GM23338 (cell line): ENCODE results near the gene ITIH5. TPM values are rescaled to one million over a fixed set of nuclear protein-coding genes. Genes with fewer than 3 reads are reported as not detected.

Experiments
- ATAC-seq: fragments of 200-7000 bp; cut with Tn5 transposase; 3 replicates; pipeline ENCODE4 v1.9.1; 2020
- DNase-seq: peaks from one replicate; pipeline ENCODE4 v3.0.0-alpha.2; 2015; ENCODE audit warnings: low spot score
- H2AFZ ChIP-seq: fragments of 200-600 bp; sonication (generic); 2 replicates; pipeline ENCODE4 v1.8.0; 2016; ENCODE audit warnings: antibody characterized with exemption, mild to moderate bottlenecking, moderate library complexity
- H3F3A ChIP-seq: fragments of 200-600 bp; sonication (generic); replicated peaks from 2 replicates; pipeline ENCODE4 v1.8.0; 2017; ENCODE audit warnings: antibody characterized with exemption, mixed run types, low read depth
- H3K27ac ChIP-seq: fragments of 200-600 bp; sonication (generic); 2 replicates; pipeline ENCODE4 v1.6.1; 2016; ENCODE audit warnings: low read depth
- H3K27me3 ChIP-seq: fragments of 200-600 bp; sonication (generic); 2 replicates; pipeline ENCODE4 v1.8.0; 2016; ENCODE audit warnings: mild to moderate bottlenecking, mixed run types, moderate library complexity; ENCODE audit not compliant: insufficient read depth
- H3K36me3 ChIP-seq: fragments of 200-600 bp; sonication (generic); 2 replicates; pipeline ENCODE4 v1.8.0; 2016; ENCODE audit warnings: mild to moderate bottlenecking; ENCODE audit not compliant: insufficient read depth
- H3K4me1 ChIP-seq: fragments of 200-600 bp; sonication (generic); 2 replicates; pipeline ENCODE4 v1.8.0; 2016; ENCODE audit warnings: mild to moderate bottlenecking, moderate library complexity; ENCODE audit not compliant: insufficient read depth
- H3K4me2 ChIP-seq: fragments of 200-600 bp; sonication (generic); 2 replicates; pipeline ENCODE4 v1.7.1; 2017; ENCODE audit warnings: mixed run types
- H3K4me3 ChIP-seq: fragments of 200-600 bp; sonication (generic); 2 replicates; pipeline ENCODE4 v1.6.1; 2016; ENCODE audit warnings: mixed run types
- H3K79me2 ChIP-seq: fragments of 200-600 bp; sonication (generic); replicated peaks from 2 replicates; pipeline ENCODE4 v1.8.0; 2017; ENCODE audit warnings: mild to moderate bottlenecking; ENCODE audit not compliant: insufficient read depth
- H3K9me2 ChIP-seq: fragments of 200-600 bp; sonication (generic); 2 replicates; pipeline ENCODE4 v1.8.0; 2017; ENCODE audit not compliant: insufficient read depth
- H4K20me1 ChIP-seq: fragments of 200-600 bp; sonication (generic); replicated peaks from 2 replicates; pipeline ENCODE4 v1.8.0; 2017; ENCODE audit warnings: mild to moderate bottlenecking; ENCODE audit not compliant: insufficient read depth
- H3K27ac Mint-ChIP-seq: 2 replicates; pipeline ENCODE4 v1.8.0; 2020; ENCODE audit warnings: inconsistent platforms, mild to moderate bottlenecking, moderate library complexity, mixed read lengths
- H3K27me3 Mint-ChIP-seq: 3 replicates; pipeline ENCODE4 v1.8.0; 2022; ENCODE audit warnings: low read depth, mild to moderate bottlenecking, moderate library complexity, mixed read lengths, inconsistent platforms; ENCODE audit not compliant: insufficient read depth, poor library complexity
- H3K36me3 Mint-ChIP-seq: 3 replicates; pipeline ENCODE4 v1.8.0; 2021; ENCODE audit warnings: low read depth, mild to moderate bottlenecking, inconsistent platforms, moderate library complexity, mixed read lengths
- H3K4me1 Mint-ChIP-seq: 3 replicates; pipeline ENCODE4 v1.8.0; 2020; ENCODE audit warnings: mild to moderate bottlenecking, inconsistent platforms, mixed read lengths
- H3K4me3 Mint-ChIP-seq: 3 replicates; pipeline ENCODE4 v1.8.0; 2021; ENCODE audit warnings: moderate library complexity, mild to moderate bottlenecking, inconsistent platforms, mixed read lengths
- H3K9me3 Mint-ChIP-seq: 3 replicates; pipeline ENCODE4 v1.8.0; 2020; ENCODE audit warnings: moderate library complexity, mild to moderate bottlenecking, inconsistent platforms, mixed read lengths
- CREB1 ChIP-seq: fragments of 250-450 bp; sonication (Bioruptor Pico); IDR thresholded peaks from 2 replicates; pipeline ENCODE4 v1.5.0; 2020; ENCODE audit warnings: low read depth, mild to moderate bottlenecking, moderate library complexity
- EZH2 ChIP-seq: fragments of 200-600 bp; sonication (generic); IDR thresholded peaks from one replicate; pipeline ENCODE4 v1.8.0; 2017; ENCODE audit warnings: antibody characterized with exemption, mild to moderate bottlenecking, low read depth; ENCODE audit not compliant: unreplicated experiment
- EZH2phosphoT487 ChIP-seq: fragments of 200-600 bp; sonication (generic); IDR thresholded peaks from one replicate; pipeline ENCODE4 v1.8.1; 2018; ENCODE audit warnings: antibody characterized with exemption; ENCODE audit not compliant: unreplicated experiment
- JUNB ChIP-seq: IDR thresholded peaks from one replicate; pipeline ENCODE4 v1.6.1; 2016; ENCODE audit warnings: antibody characterized with exemption; ENCODE audit not compliant: unreplicated experiment
- NANOG ChIP-seq: IDR thresholded peaks from 2 replicates; pipeline ENCODE4 v1.6.1; 2016; ENCODE audit warnings: antibody characterized with exemption, borderline replicate concordance
- POLR2AphosphoS5 ChIP-seq: IDR thresholded peaks from 2 replicates; pipeline ENCODE4 v1.6.1; 2016; ENCODE audit warnings: antibody characterized with exemption, low read depth
- STAT1 ChIP-seq: IDR thresholded peaks from one replicate; pipeline ENCODE4 v1.6.1; 2016; ENCODE audit warnings: antibody characterized with exemption; ENCODE audit not compliant: unreplicated experiment
- ZNF114 ChIP-seq: fragments of 250-450 bp; sonication (Bioruptor Pico); IDR thresholded peaks from 2 replicates; pipeline ENCODE4 v1.5.0; 2020; ENCODE audit warnings: mild to moderate bottlenecking, moderate library complexity
- ZNF331 ChIP-seq: fragments of 250-450 bp; sonication (Bioruptor Pico); IDR thresholded peaks from 2 replicates; pipeline ENCODE4 v1.5.0; 2020; ENCODE audit warnings: low read depth, mild to moderate bottlenecking, moderate library complexity
- polyA plus RNA-seq: library from polyadenylated mRNA; unstranded; fragments of >200 nt; fragmentation: Nextera tagmentation; extraction: Ambion mirVana; gene quantifications from 2 replicates; pipeline ENCODE4 v1.2.1, GENCODE V29; 2016
- total RNA-seq: library from RNA; depleted of rRNA; stranded (reverse); fragments of >200 nt; shearing (Covaris generic); gene quantifications from 2 replicates; pipeline ENCODE4 v1.2.3, GENCODE V29; 2014
- TF ChIP-seq, protein P1 (sequence below): fragments of 250-450 bp; sonication (Bioruptor Pico); IDR thresholded peaks from 2 replicates; pipeline ENCODE4 v1.5.0; 2020; ENCODE audit warnings: mild to moderate bottlenecking, moderate library complexity
- TF ChIP-seq, protein P2 (sequence below): IDR thresholded peaks from 2 replicates; pipeline ENCODE4 v1.6.1; 2016; ENCODE audit warnings: antibody characterized with exemption

Gene ITIH5
- total and polyA plus RNA-seq, 2 experiments from 2014 or later = 0.99 to 2.2 TPM

DNA sequence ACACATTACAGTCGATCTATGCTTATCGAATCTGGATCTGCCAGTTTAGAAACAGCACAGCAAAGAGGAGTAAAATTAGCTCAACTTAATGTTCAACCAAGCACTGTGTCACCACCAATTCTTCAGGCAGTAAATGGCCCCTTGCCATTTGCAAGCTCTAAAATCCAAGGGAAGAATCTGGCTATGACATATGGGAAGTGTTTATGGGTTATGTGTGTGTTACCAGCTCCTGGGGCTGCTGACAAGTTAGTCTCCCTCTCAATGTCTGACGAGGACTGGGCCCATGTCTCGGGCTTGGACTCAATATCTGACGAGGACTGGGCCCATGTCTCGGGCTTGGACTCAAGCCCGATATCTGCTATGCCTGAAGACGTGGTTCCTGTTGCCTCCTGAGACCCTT is 30.7 kb upstream of the ITIH5 start:
- H3K27me3 Mint-ChIP-seq = peaks cover 2% of the 10 kb centered on the region
- Histone ChIP-seq H3K9me2 (no peaks in the 10 kb centered on the region), H3K27me3 (no peaks in the 10 kb centered on the region), H4K20me1 (no peaks in the 10 kb centered on the region), H3K4me2 (no peak overlapping the region), H3K4me1 (no peaks in the 10 kb centered on the region; the same call in 1 of the 2 replicates), H3K4me3 (no peak overlapping the region), H3K36me3 (0 out of 2 replicates have a peak, but pooled peaks cover 4% of the 10 kb centered on the region), H3K27ac (no peak overlapping the region), H2AFZ (no peak overlapping the region), H3K79me2 (no peaks in the 10 kb centered on the region), H3F3A (no peaks in the 10 kb centered on the region)
- no peak overlapping the region for H3K27ac Mint-ChIP-seq
- peaks cover 3% of the 10 kb centered on the region; the same call in 2 of the 3 replicates for H3K4me1 Mint-ChIP-seq
- TF ChIP-seq, protein P1, sequence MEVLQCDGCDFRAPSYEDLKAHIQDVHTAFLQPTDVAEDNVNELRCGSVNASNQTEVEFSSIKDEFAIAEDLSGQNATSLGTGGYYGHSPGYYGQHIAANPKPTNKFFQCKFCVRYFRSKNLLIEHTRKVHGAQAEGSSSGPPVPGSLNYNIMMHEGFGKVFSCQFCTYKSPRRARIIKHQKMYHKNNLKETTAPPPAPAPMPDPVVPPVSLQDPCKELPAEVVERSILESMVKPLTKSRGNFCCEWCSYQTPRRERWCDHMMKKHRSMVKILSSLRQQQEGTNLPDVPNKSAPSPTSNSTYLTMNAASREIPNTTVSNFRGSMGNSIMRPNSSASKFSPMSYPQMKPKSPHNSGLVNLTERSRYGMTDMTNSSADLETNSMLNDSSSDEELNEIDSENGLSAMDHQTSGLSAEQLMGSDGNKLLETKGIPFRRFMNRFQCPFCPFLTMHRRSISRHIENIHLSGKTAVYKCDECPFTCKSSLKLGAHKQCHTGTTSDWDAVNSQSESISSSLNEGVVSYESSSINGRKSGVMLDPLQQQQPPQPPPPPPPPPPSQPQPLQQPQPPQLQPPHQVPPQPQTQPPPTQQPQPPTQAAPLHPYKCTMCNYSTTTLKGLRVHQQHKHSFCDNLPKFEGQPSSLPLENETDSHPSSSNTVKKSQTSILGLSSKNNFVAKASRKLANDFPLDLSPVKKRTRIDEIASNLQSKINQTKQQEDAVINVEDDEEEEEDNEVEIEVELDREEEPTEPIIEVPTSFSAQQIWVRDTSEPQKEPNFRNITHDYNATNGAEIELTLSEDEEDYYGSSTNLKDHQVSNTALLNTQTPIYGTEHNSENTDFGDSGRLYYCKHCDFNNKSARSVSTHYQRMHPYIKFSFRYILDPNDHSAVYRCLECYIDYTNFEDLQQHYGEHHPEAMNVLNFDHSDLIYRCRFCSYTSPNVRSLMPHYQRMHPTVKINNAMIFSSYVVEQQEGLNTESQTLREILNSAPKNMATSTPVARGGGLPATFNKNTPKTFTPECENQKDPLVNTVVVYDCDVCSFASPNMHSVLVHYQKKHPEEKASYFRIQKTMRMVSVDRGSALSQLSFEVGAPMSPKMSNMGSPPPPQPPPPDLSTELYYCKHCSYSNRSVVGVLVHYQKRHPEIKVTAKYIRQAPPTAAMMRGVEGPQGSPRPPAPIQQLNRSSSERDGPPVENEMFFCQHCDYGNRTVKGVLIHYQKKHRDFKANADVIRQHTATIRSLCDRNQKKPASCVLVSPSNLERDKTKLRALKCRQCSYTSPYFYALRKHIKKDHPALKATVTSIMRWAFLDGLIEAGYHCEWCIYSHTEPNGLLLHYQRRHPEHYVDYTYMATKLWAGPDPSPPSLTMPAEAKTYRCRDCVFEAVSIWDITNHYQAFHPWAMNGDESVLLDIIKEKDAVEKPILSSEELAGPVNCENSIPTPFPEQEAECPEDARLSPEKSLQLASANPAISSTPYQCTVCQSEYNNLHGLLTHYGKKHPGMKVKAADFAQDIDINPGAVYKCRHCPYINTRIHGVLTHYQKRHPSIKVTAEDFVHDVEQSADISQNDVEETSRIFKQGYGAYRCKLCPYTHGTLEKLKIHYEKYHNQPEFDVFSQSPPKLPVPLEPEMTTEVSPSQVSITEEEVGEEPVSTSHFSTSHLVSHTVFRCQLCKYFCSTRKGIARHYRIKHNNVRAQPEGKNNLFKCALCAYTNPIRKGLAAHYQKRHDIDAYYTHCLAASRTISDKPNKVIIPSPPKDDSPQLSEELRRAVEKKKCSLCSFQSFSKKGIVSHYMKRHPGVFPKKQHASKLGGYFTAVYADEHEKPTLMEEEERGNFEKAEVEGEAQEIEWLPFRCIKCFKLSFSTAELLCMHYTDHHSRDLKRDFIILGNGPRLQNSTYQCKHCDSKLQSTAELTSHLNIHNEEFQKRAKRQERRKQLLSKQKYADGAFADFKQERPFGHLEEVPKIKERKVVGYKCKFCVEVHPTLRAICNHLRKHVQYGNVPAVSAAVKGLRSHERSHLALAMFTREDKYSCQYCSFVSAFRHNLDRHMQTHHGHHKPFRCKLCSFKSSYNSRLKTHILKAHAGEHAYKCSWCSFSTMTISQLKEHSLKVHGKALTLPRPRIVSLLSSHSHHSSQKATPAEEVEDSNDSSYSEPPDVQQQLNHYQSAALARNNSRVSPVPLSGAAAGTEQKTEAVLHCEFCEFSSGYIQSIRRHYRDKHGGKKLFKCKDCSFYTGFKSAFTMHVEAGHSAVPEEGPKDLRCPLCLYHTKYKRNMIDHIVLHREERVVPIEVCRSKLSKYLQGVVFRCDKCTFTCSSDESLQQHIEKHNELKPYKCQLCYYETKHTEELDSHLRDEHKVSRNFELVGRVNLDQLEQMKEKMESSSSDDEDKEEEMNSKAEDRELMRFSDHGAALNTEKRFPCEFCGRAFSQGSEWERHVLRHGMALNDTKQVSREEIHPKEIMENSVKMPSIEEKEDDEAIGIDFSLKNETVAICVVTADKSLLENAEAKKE (CRISPR knock-in tag) = no peak
- TF ChIP-seq, protein P2, sequence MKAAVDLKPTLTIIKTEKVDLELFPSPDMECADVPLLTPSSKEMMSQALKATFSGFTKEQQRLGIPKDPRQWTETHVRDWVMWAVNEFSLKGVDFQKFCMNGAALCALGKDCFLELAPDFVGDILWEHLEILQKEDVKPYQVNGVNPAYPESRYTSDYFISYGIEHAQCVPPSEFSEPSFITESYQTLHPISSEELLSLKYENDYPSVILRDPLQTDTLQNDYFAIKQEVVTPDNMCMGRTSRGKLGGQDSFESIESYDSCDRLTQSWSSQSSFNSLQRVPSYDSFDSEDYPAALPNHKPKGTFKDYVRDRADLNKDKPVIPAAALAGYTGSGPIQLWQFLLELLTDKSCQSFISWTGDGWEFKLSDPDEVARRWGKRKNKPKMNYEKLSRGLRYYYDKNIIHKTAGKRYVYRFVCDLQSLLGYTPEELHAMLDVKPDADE = no peak
- TF ChIP-seq JUNB (no peak), STAT1 (no peak), ZNF114 (no peak)
- no peak overlapping the region for H3K4me3 Mint-ChIP-seq
- H3K36me3 Mint-ChIP-seq = peaks cover 7% of the 10 kb centered on the region; the same call in 2 of the 3 replicates
- ATAC-seq (no peak), DNase-seq (no peak)
- H3K9me3 Mint-ChIP-seq = peaks cover 17% of the 10 kb centered on the region

DNA sequence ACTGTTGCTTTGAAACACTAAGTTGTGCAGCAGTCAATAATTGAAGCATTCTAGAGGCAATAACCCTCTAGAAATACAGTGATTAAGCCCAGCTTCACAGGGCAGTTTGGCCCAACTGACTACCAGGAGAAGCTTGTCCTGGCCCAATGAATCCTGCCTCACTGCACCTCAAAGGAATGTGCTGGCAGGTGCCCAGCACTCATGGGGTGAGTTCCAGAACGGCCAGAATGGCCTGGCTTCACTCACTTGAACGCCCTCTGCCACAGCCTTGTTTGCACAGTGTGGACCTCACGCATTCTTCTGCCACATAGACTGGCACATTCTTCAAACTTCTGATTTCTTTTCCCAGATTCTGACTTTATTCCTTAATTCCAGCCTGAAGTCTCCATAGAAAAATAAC is 29.8 kb upstream of the ITIH5 start:
- 0 out of 2 replicates have a peak, but pooled peaks cover 4% of the 10 kb centered on the region for H3K36me3 ChIP-seq
- no peak overlapping the region for H3K4me2 ChIP-seq
- no peaks in the 10 kb centered on the region for H4K20me1 ChIP-seq
- no peaks in the 10 kb centered on the region for H3K4me1 Mint-ChIP-seq
- no peak overlapping the region for H2AFZ ChIP-seq
- ATAC-seq (no peak), DNase-seq (no peak)
- no peaks in the 10 kb centered on the region for H3K79me2 ChIP-seq
- no peak overlapping the region for H3K27ac ChIP-seq
- H3K27me3 ChIP-seq = no peaks in the 10 kb centered on the region
- no peak overlapping the region for H3K4me3 ChIP-seq
- H3F3A ChIP-seq = no peaks in the 10 kb centered on the region
- no peaks in the 10 kb centered on the region for H3K4me1 ChIP-seq
- H3K9me3 Mint-ChIP-seq = peaks cover 26% of the 10 kb centered on the region
- H3K4me3 Mint-ChIP-seq = no peak overlapping the region
- H3K9me2 ChIP-seq = no peaks in the 10 kb centered on the region
- peaks cover 2% of the 10 kb centered on the region for H3K27me3 Mint-ChIP-seq
- peaks cover 9% of the 10 kb centered on the region for H3K36me3 Mint-ChIP-seq
- H3K27ac Mint-ChIP-seq = no peak overlapping the region
- no peak for TF ChIP-seq POLR2AphosphoS5
- TF ChIP-seq, protein P2 = no peak
- no peak for TF ChIP-seq EZH2phosphoT487
- TF ChIP-seq NANOG = no peak
- TF ChIP-seq CREB1 (CRISPR knock-in tag) = no peak
- TF ChIP-seq JUNB = no peak
- TF ChIP-seq ZNF331 (CRISPR knock-in tag) = no peak
- TF ChIP-seq EZH2 = no peak
- no peak for TF ChIP-seq STAT1
